ENCODE measurements around the gene SHISAL2A.

SHISAL2A gene

DNA sequence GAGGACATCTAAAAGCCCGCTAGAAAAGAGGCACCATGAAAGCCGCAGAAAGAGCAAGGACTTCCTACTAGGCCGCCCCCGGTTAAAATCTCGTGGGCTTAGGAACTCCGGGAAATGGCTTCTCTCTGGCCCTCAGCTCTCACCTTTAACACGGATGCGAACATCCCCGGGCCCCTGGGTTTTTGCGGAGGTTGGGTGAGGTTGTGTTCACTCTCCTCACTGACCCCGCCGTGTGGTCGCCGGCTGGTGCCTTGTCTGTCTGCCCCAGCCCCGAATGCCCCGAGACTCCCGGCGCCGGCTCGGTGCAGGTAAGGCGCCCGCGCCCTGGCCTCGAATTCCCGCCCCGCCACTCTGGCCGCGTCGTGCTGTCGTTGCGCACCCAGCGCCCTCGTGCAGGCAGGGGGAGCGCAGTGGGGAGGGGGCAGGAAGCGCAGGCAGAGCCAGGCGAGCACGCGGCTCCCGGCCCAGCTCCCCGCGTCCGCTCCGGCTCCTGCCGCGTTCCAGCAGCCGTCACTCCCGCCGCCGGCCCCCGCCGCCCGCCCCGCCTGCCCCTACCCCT, at the start of gene SHISAL2A:
Gene SHISAL2A, plus strand, starts transcription at position 437 of the 559 bp plus-strand sequence. CDS start 326 bp downstream, outside the sequence.
- DNase-seq, result no peak

DNA sequence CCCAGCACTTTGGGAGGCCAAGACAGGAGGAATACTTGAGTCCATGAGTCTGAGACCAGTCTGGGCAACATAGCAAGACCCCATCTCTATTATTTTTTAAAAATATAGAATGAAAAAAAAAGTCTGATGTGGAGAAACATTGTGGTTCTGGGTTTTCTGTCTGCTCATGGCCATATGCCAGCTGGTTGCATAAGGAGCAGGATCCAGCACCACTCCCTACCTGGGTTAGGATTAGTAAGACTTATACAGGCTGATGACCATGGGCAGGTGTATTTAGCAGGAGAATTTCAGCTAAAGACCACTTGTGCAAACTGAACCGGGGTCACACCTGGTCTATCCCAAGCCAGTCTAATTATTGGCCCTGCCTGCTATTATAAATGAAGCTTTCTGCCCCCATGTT, 47.5 kb upstream of the SHISAL2A start:
- DNase-seq, result no peak

- no peak for DNase-seq
Measured at GRCh38 chr1:52588027-52588426, 44.9 kb upstream of the SHISAL2A start.

DNA sequence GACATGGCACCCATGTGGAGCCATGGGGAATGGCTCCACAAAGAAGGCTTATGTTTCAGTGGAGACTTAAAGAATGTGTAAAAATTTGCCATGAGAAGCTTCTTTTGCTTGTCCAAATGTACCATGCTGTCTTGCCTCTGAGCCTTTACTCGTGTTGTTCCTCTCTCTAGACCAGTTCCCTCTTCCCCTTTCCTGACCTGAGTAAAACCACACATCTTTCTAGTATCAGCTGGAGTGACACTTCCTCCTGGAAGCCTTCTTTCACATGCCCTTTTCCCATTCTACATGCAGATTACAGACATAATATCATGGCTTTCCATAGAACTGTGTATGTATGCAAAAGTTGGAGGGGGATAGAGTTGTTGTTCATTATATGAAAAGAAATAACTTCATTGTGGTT, 44.4 kb upstream of the SHISAL2A start:
- DNase-seq, result no peak

DNA sequence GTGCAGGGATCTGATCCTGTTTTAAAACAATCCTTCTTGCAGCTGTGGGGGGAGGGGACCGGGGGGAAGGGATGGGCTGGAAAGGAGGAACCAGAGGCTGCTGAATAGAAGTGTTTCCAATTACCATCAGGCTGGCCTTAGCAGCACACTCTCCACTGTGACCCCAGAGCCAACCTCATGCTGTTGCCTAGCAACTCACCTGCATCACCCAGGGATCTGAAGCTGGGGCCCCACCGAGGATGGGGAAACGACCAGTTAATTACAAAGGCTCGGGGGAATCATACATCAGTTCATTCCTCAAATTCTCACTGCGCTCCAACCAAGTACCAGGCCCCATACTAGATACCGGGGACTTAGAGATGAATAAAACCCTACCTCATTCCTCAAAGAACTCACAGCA, 42.7 kb upstream of the SHISAL2A start:
- DNase-seq, result no peak

DNA sequence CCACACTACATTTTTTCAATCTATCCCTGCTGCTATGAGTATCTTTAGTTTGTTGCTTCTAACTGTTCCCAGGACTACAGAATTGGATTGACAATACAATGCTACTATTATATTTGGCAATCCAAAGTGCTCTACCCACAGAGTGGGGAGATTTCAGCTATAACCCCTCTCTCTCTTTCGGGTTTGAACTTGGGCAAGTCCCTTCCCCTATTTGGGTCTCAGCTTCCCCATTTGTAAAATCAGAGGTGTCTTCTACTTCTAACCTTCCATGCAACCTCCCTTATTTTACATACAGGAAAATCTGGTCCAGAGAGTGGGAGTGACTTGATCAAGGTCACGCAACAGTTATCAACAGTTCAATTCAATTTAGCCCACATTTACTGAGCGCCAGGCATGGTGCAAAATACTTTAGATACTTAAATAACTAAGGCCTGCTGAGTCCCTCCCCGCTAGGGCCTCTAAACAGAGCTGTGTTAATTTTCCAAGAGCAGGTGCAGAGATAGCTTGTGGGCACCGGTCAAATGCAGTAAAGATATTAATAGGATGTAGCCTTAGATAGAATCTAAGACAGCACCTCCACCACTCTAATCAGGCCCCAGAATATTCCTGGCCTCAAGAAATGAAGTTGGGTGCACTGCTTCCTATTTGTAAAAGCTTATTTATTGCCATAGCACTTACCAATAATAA, 40.2 kb upstream of the SHISAL2A start:
- no peak for DNase-seq

GRCh38 chr1:52593495-52593894, 39.5 kb upstream of the SHISAL2A start:
- DNase-seq, result no peak

- DNase-seq, result no peak
Measured at GRCh38 chr1:52595061-52595460, 37.9 kb upstream of the SHISAL2A start.

GRCh38 chr1:52597912-52598311, 35.1 kb upstream of the SHISAL2A start:
- no peak for DNase-seq

DNA sequence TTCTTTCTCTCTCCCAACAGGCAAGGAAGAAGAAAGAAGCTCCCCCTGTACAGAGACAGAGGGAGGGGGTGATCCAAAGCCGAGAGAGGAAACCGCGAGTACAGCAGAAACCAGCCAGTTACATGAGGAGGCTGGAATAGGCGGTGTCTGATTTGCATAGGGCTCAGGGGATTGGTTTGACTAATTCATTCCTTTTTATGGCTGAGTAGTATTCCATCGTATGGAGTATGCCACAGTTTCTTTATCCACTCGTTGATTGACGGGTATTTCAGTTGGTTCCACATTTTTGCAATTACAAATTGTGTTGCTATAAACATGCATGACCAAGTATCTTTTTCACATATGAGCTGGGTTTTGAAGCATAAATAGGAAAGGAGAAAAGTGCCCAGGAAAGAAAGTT, 34.2 kb upstream of the SHISAL2A start:
- DNase-seq, result no peak

GRCh38 chr1:52599236-52599635, 33.7 kb upstream of the SHISAL2A start:
- DNase-seq, result no peak

- no peak for DNase-seq
Measured at GRCh38 chr1:52600533-52601179, 32.3 kb upstream of the SHISAL2A start.

DNA sequence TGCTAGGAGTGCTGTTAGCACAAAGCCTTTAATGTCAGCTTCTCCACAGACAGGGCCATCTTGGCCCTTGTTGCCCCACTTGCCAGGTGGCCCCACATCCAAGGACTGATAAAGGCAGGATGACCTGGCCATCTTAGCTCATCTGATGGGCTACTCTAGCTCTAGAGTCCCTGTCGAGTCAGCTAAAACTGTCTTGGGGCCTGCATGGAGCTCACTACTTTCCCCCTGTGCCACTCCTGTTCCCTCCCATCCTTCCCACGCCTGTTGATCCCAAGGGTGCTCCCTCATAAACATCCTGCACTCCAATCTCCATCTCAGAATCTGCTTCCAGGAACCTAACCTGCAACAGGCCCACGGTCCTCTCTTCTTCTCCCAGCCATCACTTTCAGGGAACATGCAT, 31.4 kb upstream of the SHISAL2A start:
- DNase-seq, result no peak

GRCh38 chr1:52601991-52602855, 30.7 kb upstream of the SHISAL2A start, which contains the start of gene GPX7:
Gene GPX7, plus strand, starts transcription at chr1:52602371. Its CDS starts 39 bp downstream, at chr1:52602410.
- no peak for DNase-seq

- no peak for DNase-seq
Measured at GRCh38 chr1:52602856-52603600, 29.9 kb upstream of the SHISAL2A start.

GRCh38 chr1:52603630-52604029, 29.3 kb upstream of the SHISAL2A start:
- no peak for DNase-seq

DNA sequence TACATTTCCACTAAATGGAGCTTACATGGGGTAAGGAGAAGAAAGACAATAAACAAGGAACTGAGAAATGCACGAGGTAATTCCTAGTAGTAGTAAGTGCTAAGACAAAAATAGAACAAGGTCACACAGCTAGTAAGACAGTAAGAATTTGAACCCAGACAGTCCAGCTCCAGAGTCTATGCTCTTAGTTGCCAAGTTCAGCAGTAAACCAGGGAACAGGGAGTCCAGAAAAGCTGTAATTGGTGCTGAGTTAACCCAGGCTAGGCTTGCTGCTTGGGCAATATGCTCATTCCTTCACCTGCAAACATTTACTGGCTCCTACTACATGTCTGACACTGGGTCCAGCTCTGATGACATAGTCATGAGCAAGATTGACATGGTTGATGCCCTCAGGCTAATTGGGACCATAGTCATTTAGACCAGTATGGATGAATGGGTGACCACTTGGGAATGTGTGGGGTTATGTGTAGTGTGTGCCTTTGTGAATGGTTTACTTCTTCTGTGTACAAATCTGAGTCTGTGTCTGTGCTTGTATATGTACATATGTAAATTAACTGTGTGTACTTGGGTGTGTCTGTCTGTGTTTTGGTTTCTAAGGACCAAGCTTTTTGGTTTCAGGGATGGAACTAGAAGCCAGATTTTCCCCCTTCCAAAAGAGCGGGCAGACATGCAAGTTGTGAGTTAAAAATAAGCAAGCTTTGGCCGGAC, 28.8 kb upstream of the SHISAL2A start:
- no peak for DNase-seq

- no peak for DNase-seq
Measured at GRCh38 chr1:52613636-52614373, 19.2 kb upstream of the SHISAL2A start.

GRCh38 chr1:52614671-52615070, 18.3 kb upstream of the SHISAL2A start:
- DNase-seq, result no peak

DNA sequence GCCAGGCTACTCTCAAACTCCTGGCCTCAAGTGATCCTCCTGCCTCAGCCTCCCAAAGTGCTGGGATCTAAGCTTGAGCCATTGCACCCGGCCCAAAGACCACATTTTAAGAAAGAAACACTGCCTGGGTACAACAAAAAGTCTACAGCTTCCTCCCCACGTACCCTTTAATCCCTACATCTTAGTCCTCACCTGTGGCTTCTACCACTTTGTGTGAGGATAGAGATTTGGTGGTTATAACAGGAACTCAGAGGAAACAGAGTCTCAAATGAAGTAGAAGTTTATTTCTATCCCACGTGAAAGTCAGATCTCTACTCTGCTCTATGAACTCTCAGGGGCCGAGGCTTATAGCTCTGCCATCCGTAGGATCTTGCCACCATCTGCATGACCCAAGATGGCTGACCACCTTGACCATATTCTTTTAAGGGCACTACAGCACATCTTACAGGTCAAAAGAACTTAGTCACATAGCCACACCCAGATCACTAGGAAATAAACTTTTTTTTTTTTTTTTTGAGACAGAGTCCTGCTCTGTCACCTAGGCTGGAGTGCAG, 17.4 kb upstream of the SHISAL2A start:
- no peak for DNase-seq

GRCh38 chr1:52621950-52622349, 11.0 kb upstream of the SHISAL2A start:
- DNase-seq, result no peak
